Measurements from ENCODE around the gene ZNF500.
A peak's percentile ranks its signal among the peaks of the same experiment; 100 is the strongest.

Gene ZNF500

DNA sequence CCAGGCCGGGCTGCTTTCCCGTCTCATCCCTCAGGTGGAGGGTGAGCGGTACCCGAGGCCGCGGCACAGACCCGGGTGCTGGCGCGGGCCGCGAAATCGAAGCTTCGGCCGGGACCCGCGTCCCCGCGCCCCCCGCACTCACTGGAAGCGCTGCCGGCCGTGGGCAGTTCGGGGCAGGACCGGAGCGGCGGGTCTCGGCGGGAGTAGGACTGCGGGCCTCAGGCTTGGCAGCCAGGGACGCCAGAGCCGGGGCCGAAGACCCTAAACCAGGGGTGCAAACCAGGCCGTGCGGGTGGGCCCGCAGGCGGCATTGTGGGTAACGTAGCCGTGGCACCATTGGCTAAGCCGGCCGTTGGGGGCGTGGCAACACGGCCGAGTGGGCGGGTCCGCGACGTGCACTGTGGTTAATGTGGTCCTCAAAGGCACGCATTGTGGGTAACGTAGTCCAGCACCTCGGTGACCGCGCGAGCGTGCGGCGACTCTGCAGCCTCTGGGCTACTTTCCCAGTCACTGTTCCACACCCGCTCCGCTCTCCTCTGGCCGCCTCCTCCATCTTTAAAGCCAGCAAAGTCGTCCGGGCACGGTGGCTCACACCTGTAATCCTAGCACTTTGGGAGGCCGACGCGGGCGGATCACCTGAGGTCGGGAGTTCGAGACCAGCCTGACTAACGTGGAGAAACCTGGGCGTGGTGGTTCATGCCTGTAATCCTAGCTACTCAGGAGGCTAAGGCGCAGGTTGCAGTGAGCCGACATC is at the start of gene ZNF500:
Gene ZNF500, minus strand, starts transcription at position 288 of the 754 bp plus-strand sequence. CDS start 1,184 bp downstream, outside the sequence.
- in situ Hi-C loops (cut with MboI; ENCODE audit: low pct_unique_long_range_greater_than_20kb, low sequenced_read_pairs): no loop called here
- peak; percentile 96 for DNase-seq

DNA sequence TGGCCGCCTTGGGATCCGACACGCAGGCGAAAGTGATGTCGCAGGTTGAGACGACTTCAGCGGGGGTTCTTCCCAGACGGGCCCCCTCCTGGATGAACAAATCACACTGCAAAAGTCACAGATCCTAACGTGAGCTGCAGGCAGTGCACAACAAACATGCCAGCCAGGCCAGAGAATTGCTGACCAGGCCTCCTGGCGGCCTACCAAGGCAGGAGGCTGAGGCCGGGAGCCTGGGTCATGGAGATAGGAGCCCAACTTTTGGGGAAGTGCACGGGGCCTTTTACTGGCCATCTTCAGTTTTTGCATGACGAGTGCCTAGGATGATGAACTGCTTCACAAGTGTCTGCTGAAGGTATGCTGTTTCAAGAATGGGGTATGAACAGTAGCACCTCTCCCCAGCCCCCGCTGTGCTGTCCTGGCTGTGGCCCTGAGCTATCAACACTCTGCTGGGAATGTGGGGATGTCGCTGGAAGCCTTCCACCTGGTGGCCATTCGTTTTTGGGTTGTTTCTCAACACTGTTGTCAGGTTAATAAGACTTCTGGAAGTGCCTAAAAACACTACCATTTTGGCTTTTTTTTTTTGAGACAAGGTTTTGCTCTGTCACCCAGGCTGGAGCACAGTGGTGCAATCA is 47.7 kb upstream of the ZNF500 start:
- no peak for DNase-seq
- in situ Hi-C loops (cut with MboI; ENCODE audit: low pct_unique_long_range_greater_than_20kb, low sequenced_read_pairs): no loop called here

DNA sequence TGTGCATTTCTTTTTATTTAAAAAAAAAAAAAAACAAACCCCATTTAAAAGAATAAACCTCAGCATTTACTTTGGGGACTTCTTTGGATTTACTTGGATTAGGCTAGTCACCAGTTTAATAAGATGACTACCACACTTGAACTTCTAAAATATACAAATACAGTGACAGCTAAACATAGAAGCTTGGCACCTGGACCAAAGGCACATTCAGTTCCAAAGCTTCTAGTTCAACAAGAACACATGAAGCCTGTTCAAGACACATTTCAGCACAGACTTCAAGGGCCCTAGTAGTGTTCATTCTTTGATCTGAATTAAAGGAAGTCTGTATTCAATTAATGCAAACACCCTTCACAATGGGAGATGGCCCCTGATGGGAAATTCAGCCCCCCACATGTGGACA is 47.1 kb upstream of the ZNF500 start:
- no peak for DNase-seq
- in situ Hi-C loops (cut with MboI; ENCODE audit: low pct_unique_long_range_greater_than_20kb, low sequenced_read_pairs): no loop called here

DNA sequence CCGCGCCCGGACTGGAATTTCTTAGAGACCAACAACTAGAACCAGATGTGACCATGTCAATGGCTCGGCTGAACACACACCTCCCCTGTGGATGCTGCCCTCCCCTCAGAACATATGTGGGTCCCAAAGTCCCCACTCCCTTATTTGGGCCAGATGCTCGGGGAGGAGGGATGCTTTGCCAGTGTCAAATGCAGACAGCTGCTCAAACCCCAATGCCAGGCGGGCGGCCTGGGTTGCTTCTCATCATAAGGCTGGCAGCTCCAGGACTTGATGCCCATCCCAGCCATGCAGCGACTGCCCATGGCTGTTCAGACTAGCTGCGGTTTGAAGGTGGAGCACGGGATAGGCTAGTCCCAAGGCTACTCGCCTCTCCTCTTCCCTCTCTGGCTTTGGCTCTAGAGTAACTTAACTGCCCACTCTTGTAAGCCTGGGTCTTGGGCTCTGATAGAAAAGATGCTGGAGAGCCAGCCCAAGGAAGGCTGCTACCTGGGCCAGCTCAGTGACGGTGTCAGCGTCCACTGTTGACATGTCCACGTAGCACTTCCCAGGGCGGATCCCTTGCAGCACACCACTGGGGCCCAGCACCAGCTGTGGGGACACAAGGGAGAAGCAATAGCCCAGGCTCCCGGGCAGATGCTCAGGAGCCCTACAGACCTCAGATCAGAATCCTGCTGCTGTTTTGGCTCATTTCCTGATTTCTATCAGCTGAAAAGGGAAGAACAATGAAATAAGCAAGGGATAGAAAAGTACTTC is 46.5 kb upstream of the ZNF500 start:
- in situ Hi-C loops (cut with MboI; ENCODE audit: low pct_unique_long_range_greater_than_20kb, low sequenced_read_pairs): no loop called here
- DNase-seq: no peak

DNA sequence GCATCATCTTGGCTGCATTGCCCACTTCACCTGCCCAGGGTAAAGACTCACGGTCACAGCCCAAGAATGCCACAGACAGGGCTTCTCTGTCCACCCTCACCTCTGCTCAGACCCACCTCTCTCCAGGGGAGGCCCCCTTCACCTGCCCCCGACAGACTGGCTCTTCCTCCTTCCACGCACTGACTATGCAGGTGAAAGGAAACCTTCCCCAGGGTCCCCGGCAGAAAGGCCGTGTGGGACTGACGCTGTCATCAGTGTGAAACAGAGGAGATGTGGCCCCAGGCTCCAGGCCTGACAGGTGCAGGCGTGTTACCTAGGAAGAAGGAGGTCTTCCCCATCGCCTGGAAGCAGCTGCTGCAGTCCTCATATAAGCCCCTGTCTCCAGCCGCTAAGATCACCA is 44.8 kb upstream of the ZNF500 start:
- in situ Hi-C loops (cut with MboI; ENCODE audit: low pct_unique_long_range_greater_than_20kb, low sequenced_read_pairs): no loop called here
- DNase-seq: no peak

DNA sequence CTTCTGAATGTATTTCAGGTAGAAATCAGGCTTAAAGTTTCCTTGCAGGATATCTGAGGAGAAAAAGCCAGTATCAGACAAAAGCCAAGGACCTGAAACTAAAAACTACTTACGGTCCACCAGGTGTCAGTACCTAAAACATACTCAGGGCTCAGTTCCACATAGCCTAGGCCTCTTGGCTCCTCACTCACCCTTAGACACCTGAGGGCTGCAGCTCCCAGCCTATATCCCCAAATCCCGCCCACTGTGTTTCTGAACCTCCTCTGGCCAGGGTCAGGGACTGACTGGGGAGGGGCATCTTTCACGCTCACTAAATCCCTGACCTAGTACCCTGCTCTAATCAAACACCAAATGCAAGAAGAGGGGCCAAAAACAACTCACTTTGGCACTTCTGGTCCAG is 44.3 kb upstream of the ZNF500 start:
- in situ Hi-C loops (cut with MboI; ENCODE audit: low pct_unique_long_range_greater_than_20kb, low sequenced_read_pairs): no loop called here
- no peak for DNase-seq

DNA sequence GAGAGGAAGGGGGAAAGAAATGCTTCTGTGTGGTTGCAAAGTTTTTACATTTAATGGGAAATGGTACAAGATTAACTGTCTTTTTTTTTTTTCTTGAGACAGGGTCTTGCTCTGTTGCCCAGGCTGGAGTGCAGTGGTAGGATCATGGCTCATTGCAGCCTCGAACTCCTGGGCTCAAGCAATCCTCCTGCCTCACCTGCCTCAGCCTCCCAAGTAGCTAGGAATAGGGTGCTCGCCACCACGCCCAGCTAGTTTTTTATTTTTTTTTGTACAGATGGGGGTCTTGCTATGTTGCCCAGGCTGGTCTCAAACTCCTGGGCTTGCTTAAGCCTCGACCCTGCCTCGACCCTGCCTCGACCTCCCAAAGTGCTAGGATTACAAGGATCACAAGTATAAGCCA is 39.3 kb upstream of the ZNF500 start:
- DNase-seq: no peak
- in situ Hi-C loops (cut with MboI; ENCODE audit: low pct_unique_long_range_greater_than_20kb, low sequenced_read_pairs): no loop called here

DNA sequence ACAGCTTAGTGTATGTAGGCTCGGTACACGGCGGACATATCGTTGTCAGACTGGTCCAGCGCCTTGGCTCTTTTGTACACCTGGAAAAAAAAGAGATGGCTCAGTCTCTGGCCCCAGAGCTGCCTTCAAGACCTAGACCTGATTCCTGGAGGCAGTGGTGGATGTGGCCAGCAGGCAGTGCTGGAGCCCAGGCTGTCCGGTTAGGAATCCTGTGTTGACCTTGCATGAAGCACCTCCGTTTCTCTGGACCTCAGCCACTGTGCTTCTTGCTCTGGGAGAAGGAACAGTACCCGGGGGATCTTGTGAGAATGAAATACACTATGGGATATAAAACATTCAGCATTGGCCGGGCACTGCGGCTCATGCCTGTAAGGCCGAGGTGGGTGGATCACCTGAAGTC is 38.3 kb upstream of the ZNF500 start:
- in situ Hi-C loops (cut with MboI; ENCODE audit: low pct_unique_long_range_greater_than_20kb, low sequenced_read_pairs): no loop called here
- no peak for DNase-seq

DNA sequence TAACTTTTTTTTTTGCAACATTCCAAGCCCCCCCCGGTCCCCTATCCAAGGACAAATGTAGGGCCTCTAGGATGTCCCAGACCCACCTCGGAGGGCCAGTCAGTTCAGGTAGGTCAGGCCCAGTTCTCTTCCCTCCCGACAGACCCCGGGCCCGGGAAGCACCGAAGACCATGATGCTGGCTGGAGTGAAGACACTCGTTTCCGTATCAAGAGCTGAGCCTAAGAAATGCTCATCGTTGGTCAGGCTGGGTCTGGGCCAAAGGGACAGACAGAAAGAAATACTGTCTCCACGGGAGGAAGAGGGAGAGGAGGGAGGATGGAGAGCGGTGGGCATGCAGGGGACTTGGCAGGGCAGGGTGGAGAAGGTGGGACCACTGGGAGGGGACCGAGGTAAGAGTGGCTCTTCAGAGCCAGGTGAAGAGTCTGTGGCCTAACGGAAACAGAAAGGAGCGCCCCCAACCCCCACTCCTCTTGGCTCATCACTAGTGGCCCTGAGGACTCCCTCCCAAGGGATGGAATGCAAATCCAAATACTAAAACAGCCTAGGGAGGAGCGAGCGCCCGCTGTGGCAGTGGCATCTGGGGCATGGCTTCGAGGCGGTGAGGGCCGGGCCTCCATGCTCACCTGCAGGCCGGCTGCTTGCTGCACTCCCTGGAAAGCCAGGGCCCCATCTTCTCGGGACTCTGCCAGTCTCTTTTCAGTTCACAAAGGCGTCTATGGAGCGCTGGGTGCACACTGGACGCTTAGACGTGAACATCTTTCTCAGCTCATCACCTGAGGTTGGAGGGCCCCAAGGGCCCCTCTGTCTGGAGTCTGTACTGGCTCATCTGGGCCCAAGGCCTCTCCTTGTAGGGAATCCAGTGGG is 37.2 kb upstream of the ZNF500 start:
- no peak for DNase-seq
- in situ Hi-C loops (cut with MboI; ENCODE audit: low pct_unique_long_range_greater_than_20kb, low sequenced_read_pairs): no loop called here

DNA sequence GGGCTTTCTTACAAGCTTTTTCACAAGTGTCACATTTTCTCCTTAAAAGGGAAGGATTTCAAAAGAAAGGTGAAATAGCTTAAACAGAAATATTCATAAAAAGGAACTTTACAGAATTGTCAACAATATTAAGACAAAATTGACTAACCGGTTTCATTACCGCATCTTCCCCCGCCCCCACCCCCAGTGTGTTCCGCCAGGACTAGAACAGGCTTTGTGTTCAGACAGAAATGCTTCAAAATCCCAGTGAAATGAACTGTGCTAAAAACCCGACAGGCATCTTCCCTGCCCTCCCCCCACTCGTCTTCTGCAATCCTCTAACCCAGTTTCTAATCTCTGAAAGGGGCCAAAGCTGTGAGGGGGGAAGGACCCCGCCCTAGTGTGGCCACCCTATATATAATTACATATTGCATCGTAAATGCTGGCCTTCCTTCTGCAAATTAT is 36.5 kb upstream of the ZNF500 start:
- no peak for DNase-seq

DNA sequence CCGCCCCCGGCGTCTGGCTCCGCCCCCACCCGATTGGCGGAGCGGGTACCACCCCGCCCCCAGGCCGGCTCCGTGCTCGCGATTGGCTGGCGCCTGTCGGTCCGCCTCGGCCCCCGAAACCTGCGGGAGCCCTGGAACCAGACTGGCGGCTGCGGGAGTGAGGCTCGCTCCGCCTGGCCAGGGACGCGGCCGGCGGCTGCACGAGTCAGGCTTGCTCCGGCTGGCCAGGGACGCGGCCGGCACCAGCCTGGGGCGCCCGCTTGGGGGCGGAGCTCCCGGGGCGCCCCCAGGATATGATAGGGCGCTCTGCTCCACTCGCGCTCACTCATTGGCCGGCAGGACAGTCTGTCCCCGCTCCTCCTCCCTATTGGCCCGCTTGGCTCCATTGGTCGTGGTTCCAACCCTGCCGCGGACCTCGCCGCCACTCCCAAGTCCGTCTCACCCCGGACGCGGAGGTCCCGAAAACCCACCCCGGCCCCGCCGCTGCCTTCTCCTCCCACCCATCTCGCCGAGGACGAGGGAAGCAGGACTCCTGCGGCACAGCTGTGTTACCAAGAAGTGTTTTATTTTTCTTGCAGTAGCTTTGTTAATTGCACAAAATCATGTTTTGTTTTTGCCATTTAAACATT is 35.8 kb upstream of the ZNF500 start:
- DNase-seq: peak; percentile 89
- in situ Hi-C loops (cut with MboI; ENCODE audit: low pct_unique_long_range_greater_than_20kb, low sequenced_read_pairs): no loop called here

More for the DNA sequence above, 36.5 kb upstream of the ZNF500 start:
- in situ Hi-C loops (cut with MboI; ENCODE audit: low pct_unique_long_range_greater_than_20kb, low sequenced_read_pairs): no loop called here

DNA sequence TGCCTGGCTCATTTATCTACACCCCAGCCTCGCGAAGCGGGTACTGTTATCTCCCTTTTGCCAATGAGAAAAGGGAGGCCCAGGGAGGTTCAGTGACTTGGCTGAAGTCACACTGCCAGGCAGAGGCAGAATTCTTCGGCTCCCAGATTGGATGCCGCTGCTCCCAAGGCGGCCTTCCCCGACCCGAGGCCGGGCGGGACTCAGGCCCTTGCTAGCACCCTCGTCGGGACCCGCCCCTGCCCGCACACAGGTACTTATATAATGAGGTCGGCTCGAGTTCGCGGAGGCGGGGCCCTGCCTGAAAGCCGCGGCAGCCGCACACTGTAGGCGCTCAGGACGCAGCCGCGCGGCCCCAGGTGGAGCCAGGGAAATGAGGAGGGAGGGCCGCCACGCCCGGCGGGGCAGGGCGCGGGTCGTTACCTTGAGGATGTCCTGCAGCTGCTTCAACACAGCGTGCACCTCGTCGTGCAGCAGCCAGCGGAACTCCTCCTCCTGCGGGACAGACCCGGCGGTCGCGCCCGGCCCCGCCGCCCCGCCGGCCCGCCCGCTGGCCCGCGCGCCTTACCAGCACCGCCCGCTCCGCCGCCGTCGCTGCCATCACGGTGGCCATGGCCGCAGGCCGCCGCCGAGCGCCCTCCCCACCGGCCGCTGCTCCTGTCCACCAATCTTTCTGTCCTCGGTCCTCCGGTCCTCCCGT is 35.1 kb upstream of the ZNF500 start, which contains the start of gene ROGDI:
Gene ROGDI, minus strand, starts transcription at position 672 of the 697 bp plus-strand sequence. Its CDS starts 62 bp downstream, at position 610.
- in situ Hi-C loops (cut with MboI; ENCODE audit: low pct_unique_long_range_greater_than_20kb, low sequenced_read_pairs): no loop called here
- peak; percentile 69 for DNase-seq

DNA sequence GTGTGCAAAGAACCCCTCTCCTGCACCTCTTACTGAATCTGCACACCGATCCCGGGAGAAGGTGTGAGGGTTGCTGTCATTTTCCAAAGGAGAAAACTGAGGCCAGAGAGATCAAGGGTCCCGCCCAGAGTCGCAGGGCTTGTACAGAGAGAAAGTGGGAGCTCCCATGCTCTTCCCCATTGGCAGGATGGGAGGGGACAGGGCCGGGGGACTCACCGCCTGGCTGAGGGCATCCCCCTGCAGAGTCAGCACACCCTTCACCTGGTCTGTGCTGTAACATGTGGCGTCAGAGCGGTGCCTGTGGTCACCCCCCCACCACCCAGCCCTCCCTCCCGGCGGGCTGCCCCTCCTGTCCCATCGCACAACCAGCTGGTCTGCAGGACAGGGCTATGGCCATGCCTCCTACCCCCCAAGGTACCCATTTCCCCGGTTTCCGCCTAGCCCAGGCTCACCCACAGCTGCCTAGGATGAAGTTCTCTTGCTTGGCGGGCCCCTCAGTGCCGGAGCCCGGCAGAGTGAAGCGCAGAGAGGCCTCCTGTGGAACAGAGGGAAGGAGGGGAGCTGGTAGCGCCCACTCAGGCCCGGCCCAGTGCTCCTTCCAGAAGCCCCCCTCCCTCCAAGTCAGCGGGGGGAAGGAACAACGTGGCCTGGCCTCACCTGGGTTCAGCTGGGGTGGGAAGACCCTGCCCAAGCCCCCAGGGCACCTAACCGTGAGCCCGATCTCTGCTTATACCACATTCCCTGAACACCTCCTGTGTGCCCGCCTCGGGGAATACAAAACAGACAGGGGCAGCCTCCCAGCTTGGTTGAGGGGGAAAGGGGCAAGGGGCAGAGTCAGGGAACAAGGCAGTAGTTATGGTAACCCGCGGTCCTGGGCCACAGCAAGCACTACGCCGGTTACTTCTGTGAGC is 34.3 kb upstream of the ZNF500 start:
- in situ Hi-C loops (cut with MboI; ENCODE audit: low pct_unique_long_range_greater_than_20kb, low sequenced_read_pairs): no loop called here
- DNase-seq: no peak

DNA sequence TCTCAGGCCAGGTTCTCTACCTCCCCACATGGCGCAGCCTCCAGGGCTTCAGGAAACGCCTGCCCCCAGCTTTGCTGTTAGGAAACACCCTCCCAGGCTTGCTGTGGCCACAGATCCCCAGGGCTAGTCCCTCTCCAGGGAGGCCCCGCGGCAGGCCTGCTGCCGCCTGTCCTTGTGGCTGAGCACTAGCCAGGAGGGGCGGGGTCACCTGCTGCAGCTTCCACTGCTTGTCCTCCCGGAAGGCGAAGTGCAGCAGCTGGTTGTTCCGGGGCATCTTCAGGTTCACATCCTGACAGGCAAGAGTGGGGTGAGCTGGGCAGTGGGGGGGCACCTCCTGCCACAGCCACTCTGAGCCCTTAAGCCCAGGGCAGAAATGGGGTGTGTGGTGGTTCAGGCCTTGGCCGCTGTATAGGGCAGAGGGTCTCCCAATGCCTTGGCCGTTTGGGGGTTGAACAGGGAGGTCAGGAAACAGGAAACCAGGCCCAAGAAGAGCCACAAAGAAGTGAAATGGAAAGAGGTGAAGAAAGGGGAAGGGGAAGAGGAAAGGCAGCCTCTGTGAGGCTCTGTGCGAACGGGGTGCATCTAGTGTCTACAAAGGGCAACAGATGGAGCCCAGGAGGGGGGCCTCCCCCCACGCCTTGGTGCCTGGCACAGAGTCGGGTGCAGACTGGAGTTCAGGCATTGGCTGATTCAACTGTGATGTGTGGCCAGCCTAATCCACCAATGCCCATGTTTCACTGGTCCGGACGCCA is 33.5 kb upstream of the ZNF500 start:
- DNase-seq: peak; percentile 72
- in situ Hi-C loops (cut with MboI; ENCODE audit: low pct_unique_long_range_greater_than_20kb, low sequenced_read_pairs): no loop called here

DNA sequence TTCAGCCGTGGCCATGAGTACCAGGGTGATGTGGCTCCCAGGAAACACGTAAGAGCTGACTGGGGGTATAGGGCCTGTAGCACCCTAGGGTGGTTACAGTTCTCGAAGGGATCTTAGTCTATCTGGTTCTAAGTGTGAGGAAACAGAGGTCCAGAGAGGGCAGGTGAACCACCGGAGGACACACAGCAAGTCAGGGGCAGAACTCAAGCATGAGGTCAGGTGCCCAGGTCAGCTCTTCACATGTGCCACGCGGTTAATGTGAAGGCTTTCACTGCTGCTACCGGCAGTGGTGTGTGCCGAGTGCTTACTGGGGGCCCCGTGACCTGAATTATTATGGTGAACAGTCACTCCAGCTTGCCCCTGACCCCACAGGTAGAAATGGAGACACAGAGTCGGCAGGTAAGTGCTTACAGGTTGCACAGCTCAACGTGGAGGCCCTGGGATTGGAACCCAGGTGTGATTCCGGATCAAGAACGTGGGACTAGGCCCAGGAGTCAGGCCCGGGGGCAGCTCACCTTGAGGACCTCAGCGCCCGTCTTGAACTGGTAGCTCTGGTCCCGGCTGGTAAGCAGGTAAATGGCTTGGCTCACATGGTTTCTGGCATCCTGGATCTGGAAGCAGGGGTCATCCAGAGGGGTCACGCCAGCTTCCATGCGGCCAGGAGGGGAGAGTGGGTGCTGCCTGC is 32.4 kb upstream of the ZNF500 start:
- DNase-seq: no peak
- in situ Hi-C loops (cut with MboI; ENCODE audit: low pct_unique_long_range_greater_than_20kb, low sequenced_read_pairs): no loop called here

DNA sequence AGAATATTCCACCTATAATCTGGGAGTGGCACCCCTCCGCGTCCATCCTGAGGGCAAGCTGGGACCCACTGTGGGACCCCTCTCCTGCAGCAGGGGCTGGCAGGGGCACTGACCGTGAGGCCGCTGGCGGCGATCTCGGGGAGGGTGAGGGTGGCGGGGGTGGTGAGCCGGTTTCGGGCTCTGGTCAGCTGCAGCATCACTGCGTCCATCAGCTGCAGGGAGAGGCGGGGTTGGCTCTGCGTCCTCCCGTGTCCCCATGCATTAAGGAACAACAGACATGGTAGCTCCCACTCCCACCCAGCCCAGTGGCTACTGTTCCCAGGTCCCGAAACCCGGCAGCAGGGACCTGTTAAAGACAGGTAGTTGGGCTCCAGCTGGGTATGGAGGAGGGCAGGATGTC is 31.5 kb upstream of the ZNF500 start:
- in situ Hi-C loops (cut with MboI; ENCODE audit: low pct_unique_long_range_greater_than_20kb, low sequenced_read_pairs): no loop called here
- no peak for DNase-seq
